ENCODE data around the gene DYSF.

Gene DYSF

GRCh38 chr2:71607151-71607889 lies 154.0 kb downstream of the DYSF start:
- TF ChIP-seq, protein P1, sequence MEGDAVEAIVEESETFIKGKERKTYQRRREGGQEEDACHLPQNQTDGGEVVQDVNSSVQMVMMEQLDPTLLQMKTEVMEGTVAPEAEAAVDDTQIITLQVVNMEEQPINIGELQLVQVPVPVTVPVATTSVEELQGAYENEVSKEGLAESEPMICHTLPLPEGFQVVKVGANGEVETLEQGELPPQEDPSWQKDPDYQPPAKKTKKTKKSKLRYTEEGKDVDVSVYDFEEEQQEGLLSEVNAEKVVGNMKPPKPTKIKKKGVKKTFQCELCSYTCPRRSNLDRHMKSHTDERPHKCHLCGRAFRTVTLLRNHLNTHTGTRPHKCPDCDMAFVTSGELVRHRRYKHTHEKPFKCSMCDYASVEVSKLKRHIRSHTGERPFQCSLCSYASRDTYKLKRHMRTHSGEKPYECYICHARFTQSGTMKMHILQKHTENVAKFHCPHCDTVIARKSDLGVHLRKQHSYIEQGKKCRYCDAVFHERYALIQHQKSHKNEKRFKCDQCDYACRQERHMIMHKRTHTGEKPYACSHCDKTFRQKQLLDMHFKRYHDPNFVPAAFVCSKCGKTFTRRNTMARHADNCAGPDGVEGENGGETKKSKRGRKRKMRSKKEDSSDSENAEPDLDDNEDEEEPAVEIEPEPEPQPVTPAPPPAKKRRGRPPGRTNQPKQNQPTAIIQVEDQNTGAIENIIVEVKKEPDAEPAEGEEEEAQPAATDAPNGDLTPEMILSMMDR (IDR thresholded peaks at IDR 0.05; ENCODE audit: borderline replicate concordance, insufficient read depth, low read depth, low read length) = no peak
- no peak overlapping the region for H3K4me3 ChIP-seq (ENCODE audit: low read depth, low read length)

DNA sequence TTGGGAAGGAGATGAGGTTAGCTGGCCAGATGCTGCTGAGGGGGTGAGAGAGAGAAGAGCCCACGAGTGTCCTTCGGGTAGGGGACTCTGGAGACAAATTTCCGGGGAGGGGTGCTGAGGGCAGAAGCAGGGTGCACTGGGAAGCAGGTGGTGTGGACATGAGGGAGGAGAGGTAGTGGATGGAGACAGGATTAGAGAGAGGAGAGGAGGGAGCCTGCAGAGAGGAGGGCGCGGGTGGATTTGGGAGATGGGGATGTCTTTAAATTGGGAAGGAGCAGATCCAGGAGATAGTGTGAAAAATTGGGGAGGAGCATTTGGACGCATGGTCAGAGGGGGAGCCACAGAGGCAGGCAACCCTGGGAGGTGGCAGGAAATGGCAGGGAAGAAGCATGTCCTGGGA lies 154.7 kb downstream of the DYSF start:
- no peak overlapping the region for H3K4me3 ChIP-seq (ENCODE audit: low read depth, low read length)
- TF ChIP-seq, protein P1 (IDR thresholded peaks at IDR 0.05; ENCODE audit: borderline replicate concordance, insufficient read depth, low read depth, low read length) = no peak

DNA sequence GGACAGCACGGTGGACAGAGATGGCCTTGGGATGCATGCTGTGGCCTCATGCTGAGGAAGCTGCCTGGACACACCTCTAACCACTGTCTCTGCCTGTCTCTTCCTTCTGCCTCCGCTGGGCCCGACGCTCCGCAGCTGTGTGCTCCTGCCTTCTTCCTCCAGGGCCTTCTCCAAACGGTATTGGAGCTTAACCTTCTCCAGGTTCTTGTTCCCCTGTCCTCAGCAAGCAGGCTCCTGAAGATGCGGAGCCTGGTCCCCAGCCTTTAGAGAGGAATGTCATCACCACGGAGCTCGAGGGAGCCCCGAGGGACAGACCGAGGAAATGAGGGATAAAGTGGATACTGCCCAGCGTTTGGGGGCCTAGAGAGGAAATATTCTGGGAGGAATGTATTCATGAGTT lies 155.1 kb downstream of the DYSF start:
- no peak overlapping the region for H3K4me3 ChIP-seq (ENCODE audit: low read depth, low read length)
- TF ChIP-seq, protein P1 (IDR thresholded peaks at IDR 0.05; ENCODE audit: borderline replicate concordance, insufficient read depth, low read depth, low read length) = no peak

DNA sequence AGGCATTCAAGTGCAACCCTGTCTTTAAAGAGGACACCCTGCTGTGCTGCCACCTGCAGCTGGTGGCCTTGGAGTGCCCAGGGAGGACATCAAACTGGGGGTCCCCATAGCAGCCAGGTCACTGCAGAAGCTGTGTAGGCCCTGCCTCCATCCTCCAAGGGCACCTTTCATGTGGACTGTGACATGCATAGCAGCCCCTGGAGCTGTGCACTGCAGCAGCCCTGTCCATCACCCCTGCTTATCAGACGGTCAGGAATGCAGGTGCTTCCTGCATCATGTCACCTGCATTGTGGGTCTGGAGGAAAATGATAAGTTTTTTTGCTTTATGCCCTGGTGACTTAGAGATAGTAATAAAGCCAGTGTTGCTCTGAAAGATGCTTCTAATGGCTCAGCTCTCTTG lies 155.7 kb downstream of the DYSF start:
- TF ChIP-seq, protein P1 (IDR thresholded peaks at IDR 0.05; ENCODE audit: borderline replicate concordance, insufficient read depth, low read depth, low read length) = no peak
- no peak overlapping the region for H3K4me3 ChIP-seq (ENCODE audit: low read depth, low read length)

- TF ChIP-seq, protein P1 (IDR thresholded peaks at IDR 0.05; ENCODE audit: borderline replicate concordance, insufficient read depth, low read depth, low read length) = no peak
- H3K4me3 ChIP-seq (ENCODE audit: low read depth, low read length) = no peak overlapping the region
Measured at GRCh38 chr2:71609441-71609840, 156.1 kb downstream of the DYSF start.

GRCh38 chr2:71609958-71610357 lies 156.6 kb downstream of the DYSF start:
- TF ChIP-seq, protein P1 (IDR thresholded peaks at IDR 0.05; ENCODE audit: borderline replicate concordance, insufficient read depth, low read depth, low read length) = no peak
- H3K4me3 ChIP-seq (ENCODE audit: low read depth, low read length) = no peak overlapping the region

- TF ChIP-seq, protein P1 (IDR thresholded peaks at IDR 0.05; ENCODE audit: borderline replicate concordance, insufficient read depth, low read depth, low read length) = no peak
- H3K4me3 ChIP-seq (ENCODE audit: low read depth, low read length) = no peak overlapping the region
Measured at GRCh38 chr2:71610671-71611070, 157.3 kb downstream of the DYSF start.

All from GM12875 (cell line).